Measurements from ENCODE around the gene MBD2. TPM values are rescaled to one million over a fixed set of nuclear protein-coding genes. Genes with fewer than 3 reads are reported as not detected.

The MBD2 gene
- total RNA-seq, 2 experiments from 2014 or later = 96.3 to 104 TPM

DNA sequence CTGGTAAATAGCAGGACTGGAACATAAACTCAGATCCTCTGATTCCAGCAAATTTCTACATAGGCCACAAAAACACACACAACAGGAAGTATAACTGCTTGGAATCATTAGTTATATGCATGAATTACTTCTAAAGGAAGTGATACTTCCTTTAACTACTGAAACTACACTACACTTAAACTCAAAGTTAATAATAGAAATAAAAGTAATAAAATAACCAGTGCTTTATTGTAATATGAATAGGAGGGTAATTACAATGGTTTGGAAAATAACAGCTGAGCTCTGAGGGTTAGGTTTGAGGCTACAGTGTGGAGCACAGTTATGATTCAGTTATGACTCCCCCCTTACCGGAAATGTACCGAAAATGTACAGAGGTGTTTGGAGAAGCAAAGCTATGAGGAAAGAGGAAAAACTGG lies 26.4 kb upstream of the MBD2 start:
- DNase-seq = no peak
- no peak for ATAC-seq (ENCODE audit: low read depth)
- H3K4me3 Mint-ChIP-seq = no peak overlapping the region
- peaks cover 10% of the 10 kb centered on the region for H3K27me3 Mint-ChIP-seq
- POLR2A ChIA-PET = no interaction called here
- peaks cover 2% of the 10 kb centered on the region for H3K9me3 Mint-ChIP-seq
- peaks cover 3% of the 10 kb centered on the region for H3K36me3 Mint-ChIP-seq
- H3K4me1 Mint-ChIP-seq = peaks cover 12% of the 10 kb centered on the region
- H3K27ac Mint-ChIP-seq = no peak overlapping the region

DNA sequence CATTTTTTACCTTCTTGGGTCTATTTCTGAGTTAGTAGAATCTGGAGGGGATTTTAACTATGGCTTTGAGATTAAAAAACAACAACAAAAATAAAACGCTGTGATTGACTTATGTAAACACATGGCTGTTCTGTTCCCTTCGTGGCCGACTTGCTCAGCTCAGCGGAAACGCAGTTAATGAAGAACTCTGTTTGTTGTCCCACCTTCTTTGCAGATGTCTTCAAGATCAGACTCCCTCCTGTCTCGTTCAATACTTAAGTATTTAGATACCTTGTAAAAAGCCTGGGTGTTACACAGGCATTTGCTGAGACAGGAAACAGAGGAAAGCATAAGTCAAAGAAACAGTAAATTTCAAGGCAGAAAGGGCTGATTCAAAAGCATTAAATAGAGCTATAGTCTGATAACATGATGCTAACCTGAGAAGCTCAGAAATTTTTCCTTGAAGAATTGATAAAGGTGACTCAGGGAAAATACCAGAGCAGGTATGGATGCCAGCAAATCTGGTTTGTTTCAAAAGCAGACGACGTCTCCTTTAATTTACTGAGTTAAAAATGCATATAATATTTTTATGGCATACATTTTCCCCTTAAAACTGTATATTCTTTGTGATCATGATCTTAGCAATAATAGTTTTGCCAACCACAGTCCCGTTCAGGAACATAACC lies 23.2 kb upstream of the MBD2 start:
- Mint-ChIP-seq H3K27ac (peak overlapping the region; percentile 79), H3K4me1 (peaks cover 12% of the 10 kb centered on the region), H3K36me3 (peaks cover 3% of the 10 kb centered on the region), H3K9me3 (peaks cover 2% of the 10 kb centered on the region), H3K27me3 (peaks cover 3% of the 10 kb centered on the region), H3K4me3 (peak overlapping the region; percentile 17)
- ATAC-seq (ENCODE audit: low read depth) = no peak
- no peak for DNase-seq
- POLR2A ChIA-PET = no interaction called here

DNA sequence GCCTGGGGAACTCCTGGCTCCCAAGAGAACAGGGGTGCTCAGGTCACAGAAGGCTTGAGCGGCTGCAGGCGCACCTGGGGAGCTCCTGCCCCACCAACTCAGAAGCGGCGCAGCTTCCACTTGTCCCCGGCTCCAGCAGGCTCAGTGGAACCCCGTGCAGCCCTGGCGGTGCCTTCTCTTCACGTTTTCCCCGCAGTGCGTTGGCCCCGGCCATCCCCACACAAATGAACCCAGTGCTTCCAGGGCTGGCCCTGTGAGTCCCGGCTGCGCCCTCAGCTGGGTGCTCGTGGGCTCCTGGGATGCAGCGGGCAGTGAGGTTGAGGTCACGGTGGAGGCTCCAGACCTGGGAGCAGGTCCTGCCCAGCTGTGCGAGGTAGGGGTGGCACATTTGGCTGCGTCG lies 17.9 kb upstream of the MBD2 start:
- Mint-ChIP-seq H3K27me3 (peaks cover 16% of the 10 kb centered on the region), H3K36me3 (peaks cover 3% of the 10 kb centered on the region), H3K4me1 (peaks cover 5% of the 10 kb centered on the region), H3K4me3 (no peak overlapping the region), H3K27ac (no peak overlapping the region), H3K9me3 (no peaks in the 10 kb centered on the region)
- POLR2A ChIA-PET = no interaction called here
- DNase-seq (no peak), ATAC-seq (ENCODE audit: low read depth) (no peak)

DNA sequence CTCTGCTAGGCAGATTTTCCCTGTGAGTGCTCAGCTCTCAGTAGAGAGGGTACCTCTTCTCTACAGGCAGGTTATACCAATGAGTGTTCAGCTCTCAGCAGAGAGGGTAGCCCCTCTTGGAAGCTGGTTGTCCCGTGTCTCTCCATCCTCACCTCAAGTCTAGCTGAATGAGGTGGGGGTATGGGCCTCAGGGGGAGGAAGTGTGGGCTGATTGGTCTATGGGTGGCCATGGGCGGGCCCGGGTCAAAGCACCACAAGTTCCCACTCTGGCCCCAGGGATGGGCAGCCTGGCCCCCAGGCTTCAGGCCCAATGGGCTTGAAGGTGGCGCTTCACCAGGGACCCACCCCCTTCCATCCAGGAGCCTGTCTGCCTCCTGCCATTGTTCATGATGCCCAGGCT lies 17.0 kb upstream of the MBD2 start:
- no peak for ATAC-seq (ENCODE audit: low read depth)
- H3K4me3 Mint-ChIP-seq = no peak overlapping the region
- no peak for DNase-seq
- H3K27me3 Mint-ChIP-seq = peaks cover 20% of the 10 kb centered on the region
- H3K36me3 Mint-ChIP-seq = no peaks in the 10 kb centered on the region
- H3K9me3 Mint-ChIP-seq = no peaks in the 10 kb centered on the region
- POLR2A ChIA-PET = no interaction called here
- H3K4me1 Mint-ChIP-seq = no peaks in the 10 kb centered on the region
- no peak overlapping the region for H3K27ac Mint-ChIP-seq

DNA sequence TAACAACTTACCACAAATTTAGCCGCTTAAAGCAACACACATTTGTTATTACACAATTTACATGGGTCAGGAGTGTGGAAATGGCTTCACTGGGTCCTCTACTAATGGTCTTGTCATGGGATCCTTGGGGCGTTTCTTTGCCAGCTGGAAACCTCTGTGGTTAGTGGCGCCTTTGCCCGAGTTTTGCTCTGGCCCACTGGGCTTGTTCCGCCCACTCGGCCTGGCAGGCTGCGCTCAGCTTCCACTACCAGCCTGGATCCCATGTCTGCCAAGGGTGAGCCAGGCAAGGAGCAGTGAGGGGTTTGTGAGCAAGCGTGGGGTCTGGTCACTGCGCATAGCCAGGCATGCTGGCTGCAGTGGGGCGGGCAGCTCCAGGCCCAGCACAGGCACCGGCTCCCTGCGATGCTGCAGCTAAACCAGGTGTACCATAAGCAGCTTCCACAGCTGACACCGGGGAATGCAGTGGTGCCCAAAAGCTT lies 16.2 kb upstream of the MBD2 start:
- Mint-ChIP-seq H3K4me1 (no peaks in the 10 kb centered on the region), H3K9me3 (no peaks in the 10 kb centered on the region), H3K36me3 (no peaks in the 10 kb centered on the region), H3K27ac (no peak overlapping the region), H3K27me3 (peaks cover 27% of the 10 kb centered on the region), H3K4me3 (no peak overlapping the region)
- DNase-seq (no peak), ATAC-seq (ENCODE audit: low read depth) (no peak)
- POLR2A ChIA-PET = interaction anchor here (1.1 kb wide), 1 partner anchor 117 kb away, joined by 3 read pairs; the partner anchor contains the start of genes C18orf54 and STARD6

DNA sequence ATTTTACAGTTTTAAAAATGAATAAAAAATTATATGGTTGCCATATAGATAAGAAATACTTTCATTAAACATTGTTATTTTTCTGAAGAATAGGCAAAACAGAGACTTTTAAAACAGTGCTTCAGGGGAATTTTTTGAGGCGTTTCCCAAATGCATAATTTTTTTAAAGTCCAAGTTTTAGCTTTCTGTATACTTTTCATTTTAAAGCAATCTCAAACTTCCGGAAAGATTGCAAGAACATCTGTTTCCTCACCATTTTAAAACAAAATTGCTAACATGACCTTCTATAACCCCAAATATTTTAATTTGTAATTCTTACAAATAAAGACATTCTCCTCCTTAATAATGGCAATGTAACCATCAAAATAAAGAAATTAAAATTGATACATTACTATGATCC lies 15.1 kb upstream of the MBD2 start:
- Mint-ChIP-seq H3K27ac (no peak overlapping the region), H3K36me3 (no peaks in the 10 kb centered on the region), H3K9me3 (no peaks in the 10 kb centered on the region), H3K27me3 (peaks cover 28% of the 10 kb centered on the region), H3K4me1 (no peaks in the 10 kb centered on the region), H3K4me3 (no peak overlapping the region)
- POLR2A ChIA-PET = no interaction called here
- DNase-seq (no peak), ATAC-seq (ENCODE audit: low read depth) (no peak)

DNA sequence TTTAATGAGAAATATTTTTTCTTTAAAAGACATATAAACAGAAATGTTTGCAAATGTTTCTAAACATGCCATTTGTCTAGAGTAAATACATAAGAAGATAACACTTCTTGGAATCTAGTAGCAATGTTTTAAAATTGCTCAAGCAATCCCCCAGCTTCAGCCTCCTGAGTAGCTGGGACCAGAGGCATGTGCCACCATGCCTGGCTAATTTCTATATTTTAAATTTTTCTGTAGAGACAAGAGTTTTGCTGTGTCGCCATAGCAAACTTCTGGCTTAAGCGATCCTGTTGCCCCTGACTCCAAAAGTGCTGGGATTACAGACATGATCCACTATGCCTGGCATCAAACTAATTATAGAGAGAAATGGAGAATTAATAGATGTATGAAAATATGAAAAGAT lies 14.6 kb upstream of the MBD2 start:
- no peaks in the 10 kb centered on the region for H3K4me1 Mint-ChIP-seq
- ATAC-seq (ENCODE audit: low read depth) = no peak
- H3K9me3 Mint-ChIP-seq = no peaks in the 10 kb centered on the region
- POLR2A ChIA-PET = no interaction called here
- no peak for DNase-seq
- H3K36me3 Mint-ChIP-seq = no peaks in the 10 kb centered on the region
- no peak overlapping the region for H3K27ac Mint-ChIP-seq
- H3K27me3 Mint-ChIP-seq = peaks cover 28% of the 10 kb centered on the region
- H3K4me3 Mint-ChIP-seq = no peak overlapping the region

DNA sequence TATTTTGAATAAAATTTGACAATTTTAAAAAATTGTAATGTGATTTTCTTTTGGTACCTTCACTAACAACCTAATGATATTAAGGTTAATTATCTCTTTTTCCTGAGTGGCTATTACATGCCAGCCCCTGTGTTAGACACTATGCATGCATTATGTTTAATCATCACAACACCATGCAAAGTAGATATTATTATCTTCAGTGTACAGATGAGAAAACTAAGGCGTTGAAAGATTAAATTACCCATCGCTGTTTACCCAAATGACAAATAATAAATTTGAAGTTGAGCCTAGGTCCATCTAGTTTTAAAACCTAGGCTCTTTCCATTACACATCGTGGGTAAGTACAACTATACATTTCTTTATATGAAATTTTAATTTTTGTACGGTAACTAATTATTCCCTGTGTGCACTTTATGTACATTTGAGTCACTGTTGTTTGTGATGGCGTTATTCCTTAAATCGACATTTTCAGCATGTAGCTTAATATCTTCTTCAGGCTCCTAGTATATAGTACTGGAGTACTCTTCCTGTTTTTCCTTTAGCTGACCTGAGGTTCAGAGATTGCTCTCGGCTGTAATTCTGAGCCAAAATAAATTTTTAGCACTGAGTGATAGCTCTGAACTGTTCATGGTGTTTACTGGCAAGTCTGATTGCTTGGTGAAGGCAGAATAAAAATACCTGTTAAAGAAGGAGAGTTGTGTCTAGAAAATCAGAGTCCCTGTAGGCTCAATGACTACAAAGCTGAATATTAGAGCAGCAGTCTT lies 13.9 kb upstream of the MBD2 start:
- ATAC-seq (ENCODE audit: low read depth) = no peak
- POLR2A ChIA-PET = interaction anchor here (0.9 kb wide), 1 partner anchor 31 kb away, joined by 3 read pairs; the partner anchor contains the start of gene POLI
- H3K27me3 Mint-ChIP-seq = peaks cover 28% of the 10 kb centered on the region

DNA sequence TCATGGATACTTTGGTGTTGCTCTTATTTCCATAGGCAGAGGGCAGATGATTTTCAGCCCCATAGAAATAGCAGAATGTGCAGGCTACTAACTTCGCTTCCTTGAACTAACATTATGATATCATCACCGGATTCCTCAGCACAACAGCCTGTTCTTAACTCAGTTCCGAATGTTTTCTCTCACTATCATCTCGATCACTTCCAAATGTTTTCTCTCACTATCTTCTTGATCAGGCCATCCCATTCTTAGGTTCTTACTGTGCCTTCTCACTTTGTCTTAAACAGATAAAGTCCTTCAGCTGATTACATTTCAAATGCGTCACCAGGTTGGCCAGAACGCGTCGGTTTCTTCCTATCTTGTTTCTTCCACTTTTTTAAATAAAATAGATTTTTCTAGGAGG lies 11.4 kb upstream of the MBD2 start:
- no peaks in the 10 kb centered on the region for H3K36me3 Mint-ChIP-seq
- DNase-seq = no peak
- H3K27ac Mint-ChIP-seq = no peak overlapping the region
- POLR2A ChIA-PET = no interaction called here
- H3K4me3 Mint-ChIP-seq = no peak overlapping the region
- no peaks in the 10 kb centered on the region for H3K4me1 Mint-ChIP-seq
- no peak for ATAC-seq (ENCODE audit: low read depth)
- H3K27me3 Mint-ChIP-seq = peaks cover 28% of the 10 kb centered on the region
- H3K9me3 Mint-ChIP-seq = no peaks in the 10 kb centered on the region

More for the DNA sequence above, 13.9 kb upstream of the MBD2 start:
- no peaks in the 10 kb centered on the region for H3K9me3 Mint-ChIP-seq
- H3K36me3 Mint-ChIP-seq = no peaks in the 10 kb centered on the region
- no peak overlapping the region for H3K4me3 Mint-ChIP-seq
- no peak for DNase-seq
- no peak overlapping the region for H3K27ac Mint-ChIP-seq
- no peaks in the 10 kb centered on the region for H3K4me1 Mint-ChIP-seq

DNA sequence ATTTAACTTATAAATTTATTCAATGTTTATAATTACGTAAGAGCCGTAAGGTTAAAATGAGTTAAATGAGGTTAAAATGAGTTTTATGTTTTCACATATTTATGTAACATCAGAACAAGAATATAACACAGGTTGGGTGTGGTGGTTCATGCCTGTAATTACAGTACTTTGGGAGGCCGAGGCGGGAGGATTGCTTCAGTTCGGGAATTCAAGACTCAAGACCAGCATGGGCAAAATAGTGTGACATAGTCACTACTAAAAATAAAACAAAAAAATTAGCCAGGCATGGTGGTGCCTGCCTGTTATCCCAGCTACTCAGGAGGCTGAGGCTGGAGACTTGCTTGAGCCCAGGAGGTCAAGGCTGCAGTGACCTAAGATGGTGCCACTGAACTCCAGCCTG lies 9.3 kb upstream of the MBD2 start:
- no peak for DNase-seq
- no peak overlapping the region for H3K27ac Mint-ChIP-seq
- POLR2A ChIA-PET = no interaction called here
- H3K36me3 Mint-ChIP-seq = no peaks in the 10 kb centered on the region
- ATAC-seq (ENCODE audit: low read depth) = no peak
- peaks cover 2% of the 10 kb centered on the region for H3K4me1 Mint-ChIP-seq
- H3K9me3 Mint-ChIP-seq = no peaks in the 10 kb centered on the region
- no peak overlapping the region for H3K4me3 Mint-ChIP-seq
- H3K27me3 Mint-ChIP-seq = peaks cover 23% of the 10 kb centered on the region

DNA sequence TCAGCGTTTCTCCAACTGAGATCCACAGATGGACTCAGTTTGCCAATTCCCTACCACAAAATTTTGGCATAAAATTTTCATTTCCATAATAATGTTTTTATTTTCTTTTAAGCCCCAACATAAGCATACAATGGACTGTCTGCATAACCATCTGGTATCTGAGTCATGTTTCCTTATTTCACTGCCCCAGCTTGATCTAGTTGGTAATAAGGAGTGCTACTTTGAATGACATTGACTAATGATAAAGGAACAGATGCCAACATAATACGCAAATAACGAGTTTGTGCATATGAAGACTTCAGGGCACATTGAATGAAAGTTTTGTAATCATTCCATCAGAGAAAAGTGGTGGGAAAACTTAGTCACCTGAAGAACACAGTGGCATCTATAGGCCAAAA lies 8.8 kb upstream of the MBD2 start:
- DNase-seq (no peak), ATAC-seq (ENCODE audit: low read depth) (no peak)
- Mint-ChIP-seq H3K27me3 (peaks cover 20% of the 10 kb centered on the region), H3K27ac (no peak overlapping the region), H3K4me1 (peaks cover 2% of the 10 kb centered on the region), H3K4me3 (no peak overlapping the region), H3K36me3 (no peaks in the 10 kb centered on the region), H3K9me3 (no peaks in the 10 kb centered on the region)
- POLR2A ChIA-PET = no interaction called here

DNA sequence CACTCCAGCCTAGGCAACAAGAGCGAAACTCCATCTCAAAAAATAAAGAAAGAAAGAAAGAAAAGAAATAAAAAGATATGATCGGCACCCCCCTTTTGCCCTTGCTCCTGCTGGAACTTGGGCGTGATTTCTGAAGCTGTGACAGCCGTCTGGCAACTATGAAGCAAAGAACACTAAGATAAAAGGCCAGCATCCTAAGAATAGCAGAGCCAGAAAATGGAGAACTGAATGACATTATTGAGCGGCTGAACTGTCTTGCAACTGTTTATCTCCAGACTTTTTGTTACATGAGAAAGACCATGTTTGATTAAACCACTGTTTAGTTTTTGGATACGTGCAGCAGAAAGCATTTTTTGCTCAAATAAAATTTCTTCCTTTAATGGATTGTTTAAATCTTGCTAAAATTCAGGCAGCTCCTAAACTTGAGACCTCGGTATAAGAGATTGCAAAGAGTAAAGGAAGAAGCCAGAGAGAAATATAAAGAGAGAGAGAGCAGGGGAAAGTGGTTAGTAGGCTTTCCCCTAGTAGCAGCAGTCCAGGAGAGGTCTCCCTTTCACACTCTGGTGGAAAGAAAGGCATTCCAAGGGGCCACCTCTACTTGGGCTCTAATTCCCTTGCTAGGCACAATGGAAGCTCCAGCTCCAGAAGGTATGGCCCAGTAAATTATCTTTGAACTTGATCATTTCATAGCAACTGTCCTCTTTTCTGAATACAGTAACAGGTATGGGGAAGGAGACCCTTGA lies 8.2 kb upstream of the MBD2 start:
- POLR2A ChIA-PET = no interaction called here
- no peak for ATAC-seq (ENCODE audit: low read depth)
- no peaks in the 10 kb centered on the region for H3K36me3 Mint-ChIP-seq
- H3K27me3 Mint-ChIP-seq = peaks cover 18% of the 10 kb centered on the region
- no peak overlapping the region for H3K4me3 Mint-ChIP-seq
- peaks cover 2% of the 10 kb centered on the region for H3K4me1 Mint-ChIP-seq
- DNase-seq = no peak
- no peaks in the 10 kb centered on the region for H3K9me3 Mint-ChIP-seq
- H3K27ac Mint-ChIP-seq = no peak overlapping the region

DNA sequence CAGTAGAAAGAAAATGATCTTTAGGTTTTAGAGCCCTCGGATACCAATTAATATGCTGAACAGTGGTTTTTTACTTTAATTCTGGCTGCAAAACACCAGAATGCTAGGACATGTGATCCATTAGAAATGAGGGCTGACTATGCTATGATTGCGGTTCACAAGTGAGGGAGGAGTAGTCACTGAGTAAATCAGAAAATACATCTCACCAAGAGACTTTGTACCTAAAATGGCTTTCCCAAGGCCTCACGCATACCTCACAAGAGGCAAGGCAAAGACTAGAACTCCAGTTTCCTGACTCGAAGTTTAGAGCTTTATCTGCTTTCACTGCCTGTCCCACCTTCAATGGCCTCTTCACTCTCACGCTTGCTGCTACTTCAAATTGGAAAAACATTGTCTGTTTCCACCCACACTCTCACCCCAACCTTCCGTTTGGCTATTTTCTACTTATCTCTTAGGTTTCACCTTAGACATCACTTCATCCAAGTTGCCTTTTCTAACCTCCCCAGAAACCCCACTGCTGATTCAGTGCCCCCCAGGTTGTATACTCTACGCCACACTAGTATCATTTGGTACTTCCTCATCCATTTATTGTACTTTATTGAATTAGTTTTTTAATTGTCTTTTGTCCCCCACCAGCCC lies 5.1 kb upstream of the MBD2 start:
- Mint-ChIP-seq H3K27ac (no peak overlapping the region), H3K9me3 (no peaks in the 10 kb centered on the region), H3K36me3 (no peaks in the 10 kb centered on the region), H3K4me3 (no peak overlapping the region), H3K27me3 (peaks cover 2% of the 10 kb centered on the region), H3K4me1 (peaks cover 7% of the 10 kb centered on the region)
- POLR2A ChIA-PET = no interaction called here
- ATAC-seq (ENCODE audit: low read depth) (no peak), DNase-seq (no peak)

Measured in activated naive CD8-positive, alpha-beta T cell treated with anti-CD3 and anti-CD28 coated beads, Interleukin-2, amount 10 ng/mL, durations not matched to agents 7 days and 5 days (primary cell).